GM12891 (cell line): ENCODE data around the gene EVA1A.

ENCODE experiments used
- POLR2A ChIP-seq: IDR thresholded peaks from 2 replicates; pipeline ENCODE4 v1.6.1; 2011; ENCODE audit warnings: low read depth, low read length, control low read depth
- POLR2AphosphoS5 ChIP-seq: IDR thresholded peaks from 2 replicates; pipeline ENCODE4 v1.6.1; 2011; ENCODE audit warnings: low read depth, low read length, control low read depth
- TAF1 ChIP-seq: IDR thresholded peaks from 2 replicates; pipeline ENCODE4 v1.6.1; 2011; ENCODE audit warnings: low read depth, low read length, control low read depth

- TF ChIP-seq POLR2AphosphoS5 (no peak), POLR2A (no peak), TAF1 (no peak)
These were observed 95.3 kb downstream of the EVA1A start for GRCh38 chr2:75465317-75465984.
